Panc1 (cell line): Measurements from ENCODE around the gene OR1J4. TPM values are rescaled to one million over a fixed set of nuclear protein-coding genes. Genes with fewer than 3 reads are reported as not detected.

Experiments used
- ATAC-seq: fragments of 200-7000 bp; cut with Tn5 transposase; 2 replicates; pipeline ENCODE4 v1.9.1; 2020; ENCODE audit warnings: mild to moderate bottlenecking, moderate library complexity
- BruUV-seq: library from RNA; stranded (reverse); fragments of 400-500 nt; replicated peaks from 2 replicates; lab custom pipeline; 2021; lab: Mats Ljungman, UMichigan
- CTCF ChIA-PET: fragments of 300-600 bp; sonication (Branson Sonifier 250); formaldehyde crosslinking; loops from one replicate; lab custom pipeline; 2022; ENCODE audit warnings: antibody characterized with exemption; lab: Charles Lee
- POLR2A ChIA-PET: fragments of 300-600 bp; sonication (Branson Sonifier 250); formaldehyde crosslinking; loops from one replicate; lab custom pipeline; 2022; ENCODE audit warnings: antibody characterized with exemption; lab: Charles Lee
- DNase-seq: peaks from one replicate; pipeline ENCODE4 v3.0.0-alpha.2; 2010; ENCODE audit warnings: low read depth, low spot score
- H3K27ac ChIP-seq: 2 replicates; pipeline ENCODE4 v1.5.1; 2011; ENCODE audit warnings: mild to moderate bottlenecking, low read length, inconsistent platforms
- H3K27me3 ChIP-seq: fragments of 200-500 bp; sonication (Bioruptor generic); 2 replicates; pipeline ENCODE4 v1.6.0; 2014; ENCODE audit warnings: low read length, inconsistent platforms; ENCODE audit not compliant: control insufficient read depth, insufficient read depth
- H3K36me3 ChIP-seq: fragments of 200-500 bp; sonication (Bioruptor generic); 2 replicates; pipeline ENCODE4 v1.5.1; 2014; ENCODE audit warnings: inconsistent platforms, mild to moderate bottlenecking, low read length, moderate library complexity; ENCODE audit not compliant: control insufficient read depth, insufficient read depth
- H3K4me1 ChIP-seq: 2 replicates; pipeline ENCODE4 v1.5.1; 2011; ENCODE audit warnings: inconsistent platforms, mild to moderate bottlenecking, low read length, moderate library complexity; ENCODE audit not compliant: control insufficient read depth, insufficient read depth
- H3K4me3 ChIP-seq, 2 experiments: 2 replicates each; pipeline ENCODE4 v1.5.1; 2011 to 2012; ENCODE audit warnings: low read depth in 2 of 2, low read length in 2 of 2, mild to moderate bottlenecking in 2 of 2, inconsistent platforms in 1 of 2, moderate library complexity in 1 of 2
- H3K9me3 ChIP-seq: fragments of 200-500 bp; sonication (Bioruptor generic); 2 replicates; pipeline ENCODE4 v1.5.1; 2014; ENCODE audit warnings: low read depth, mild to moderate bottlenecking, inconsistent platforms, low read length, moderate library complexity; ENCODE audit not compliant: control insufficient read depth, insufficient read depth
- POLR2AphosphoS5 ChIP-seq: IDR thresholded peaks from 2 replicates; pipeline ENCODE4 v1.6.1; 2012; ENCODE audit warnings: mild to moderate bottlenecking, low read depth, low read length, moderate library complexity
- SIN3A ChIP-seq: IDR thresholded peaks from 2 replicates; pipeline ENCODE4 v1.6.1; 2012; ENCODE audit warnings: low read depth, mild to moderate bottlenecking, low read length, moderate library complexity, borderline replicate concordance; ENCODE audit not compliant: insufficient read depth
- TCF7L2 ChIP-seq: IDR thresholded peaks from 2 replicates; pipeline ENCODE4 v1.6.1; 2011; ENCODE audit warnings: mild to moderate bottlenecking, low read depth, low read length, inconsistent platforms
- in situ Hi-C: cut with HindIII; loops from 2 replicates; pipeline ENCODE4 v1.10.0; 2016; ENCODE audit warnings: low sequenced_read_pairs, low pct_unique_long_range_greater_than_20kb
- intact Hi-C: fragments of 100-400 bp; cut with micrococcal nuclease; formaldehyde crosslinking; loops from one replicate; pipeline ENCODE4 v1.10.0; 2022; ENCODE audit not compliant: unreplicated experiment
- total RNA-seq: library from RNA; stranded (reverse); gene quantifications from one replicate; pipeline ENCODE4 v1.2.1, GENCODE V29; 2021; ENCODE audit not compliant: unreplicated experiment
- TF ChIP-seq, protein P1 (sequence below): fragments of 450-650 bp; IDR thresholded peaks from 2 replicates; pipeline ENCODE4 v1.5.1; 2017; ENCODE audit warnings: mild to moderate bottlenecking
- TF ChIP-seq, protein P2 (sequence below), 2 experiments: IDR thresholded peaks; 2 replicates each; pipeline ENCODE4 v1.6.1; 2011 to 2012; ENCODE audit warnings: low read depth in 2 of 2, control low read depth in 1 of 2, low read length in 1 of 2, mild to moderate bottlenecking in 1 of 2, moderate library complexity in 1 of 2; ENCODE audit not compliant: insufficient read depth in 1 of 2

Gene OR1J4
- total RNA-seq, 1 experiment from 2014 or later, result not detected

- POLR2A ChIA-PET, result no interaction called here
- no peaks in the 10 kb centered on the region for H3K36me3 ChIP-seq
- TF ChIP-seq POLR2AphosphoS5 (no peak), SIN3A (no peak), TCF7L2 (no peak)
- TF ChIP-seq, protein P1, sequence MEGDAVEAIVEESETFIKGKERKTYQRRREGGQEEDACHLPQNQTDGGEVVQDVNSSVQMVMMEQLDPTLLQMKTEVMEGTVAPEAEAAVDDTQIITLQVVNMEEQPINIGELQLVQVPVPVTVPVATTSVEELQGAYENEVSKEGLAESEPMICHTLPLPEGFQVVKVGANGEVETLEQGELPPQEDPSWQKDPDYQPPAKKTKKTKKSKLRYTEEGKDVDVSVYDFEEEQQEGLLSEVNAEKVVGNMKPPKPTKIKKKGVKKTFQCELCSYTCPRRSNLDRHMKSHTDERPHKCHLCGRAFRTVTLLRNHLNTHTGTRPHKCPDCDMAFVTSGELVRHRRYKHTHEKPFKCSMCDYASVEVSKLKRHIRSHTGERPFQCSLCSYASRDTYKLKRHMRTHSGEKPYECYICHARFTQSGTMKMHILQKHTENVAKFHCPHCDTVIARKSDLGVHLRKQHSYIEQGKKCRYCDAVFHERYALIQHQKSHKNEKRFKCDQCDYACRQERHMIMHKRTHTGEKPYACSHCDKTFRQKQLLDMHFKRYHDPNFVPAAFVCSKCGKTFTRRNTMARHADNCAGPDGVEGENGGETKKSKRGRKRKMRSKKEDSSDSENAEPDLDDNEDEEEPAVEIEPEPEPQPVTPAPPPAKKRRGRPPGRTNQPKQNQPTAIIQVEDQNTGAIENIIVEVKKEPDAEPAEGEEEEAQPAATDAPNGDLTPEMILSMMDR, result no peak
- TF ChIP-seq, protein P2, sequence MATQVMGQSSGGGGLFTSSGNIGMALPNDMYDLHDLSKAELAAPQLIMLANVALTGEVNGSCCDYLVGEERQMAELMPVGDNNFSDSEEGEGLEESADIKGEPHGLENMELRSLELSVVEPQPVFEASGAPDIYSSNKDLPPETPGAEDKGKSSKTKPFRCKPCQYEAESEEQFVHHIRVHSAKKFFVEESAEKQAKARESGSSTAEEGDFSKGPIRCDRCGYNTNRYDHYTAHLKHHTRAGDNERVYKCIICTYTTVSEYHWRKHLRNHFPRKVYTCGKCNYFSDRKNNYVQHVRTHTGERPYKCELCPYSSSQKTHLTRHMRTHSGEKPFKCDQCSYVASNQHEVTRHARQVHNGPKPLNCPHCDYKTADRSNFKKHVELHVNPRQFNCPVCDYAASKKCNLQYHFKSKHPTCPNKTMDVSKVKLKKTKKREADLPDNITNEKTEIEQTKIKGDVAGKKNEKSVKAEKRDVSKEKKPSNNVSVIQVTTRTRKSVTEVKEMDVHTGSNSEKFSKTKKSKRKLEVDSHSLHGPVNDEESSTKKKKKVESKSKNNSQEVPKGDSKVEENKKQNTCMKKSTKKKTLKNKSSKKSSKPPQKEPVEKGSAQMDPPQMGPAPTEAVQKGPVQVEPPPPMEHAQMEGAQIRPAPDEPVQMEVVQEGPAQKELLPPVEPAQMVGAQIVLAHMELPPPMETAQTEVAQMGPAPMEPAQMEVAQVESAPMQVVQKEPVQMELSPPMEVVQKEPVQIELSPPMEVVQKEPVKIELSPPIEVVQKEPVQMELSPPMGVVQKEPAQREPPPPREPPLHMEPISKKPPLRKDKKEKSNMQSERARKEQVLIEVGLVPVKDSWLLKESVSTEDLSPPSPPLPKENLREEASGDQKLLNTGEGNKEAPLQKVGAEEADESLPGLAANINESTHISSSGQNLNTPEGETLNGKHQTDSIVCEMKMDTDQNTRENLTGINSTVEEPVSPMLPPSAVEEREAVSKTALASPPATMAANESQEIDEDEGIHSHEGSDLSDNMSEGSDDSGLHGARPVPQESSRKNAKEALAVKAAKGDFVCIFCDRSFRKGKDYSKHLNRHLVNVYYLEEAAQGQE (IDR thresholded peaks at IDR 0.05; ENCODE audit: insufficient read depth in 1 of 2, low read depth in 2 of 2, low read length in 1 of 2), result no peak
- no TSS peak for BruUV-seq
- CTCF ChIA-PET, result interaction anchor here (0.6 kb wide), 1 partner anchor 261 kb away, joined by 3 read pairs; no protein-coding TSS in a partner anchor
- no peaks in the 10 kb centered on the region for H3K9me3 ChIP-seq
- H3K4me1 ChIP-seq, result no peaks in the 10 kb centered on the region
- no peak overlapping the region for H3K27ac ChIP-seq
- DNase-seq, result no peak
- ATAC-seq, result no peak
- no peak overlapping the region for H3K4me3 ChIP-seq
- in situ Hi-C loops, result no loop called here
- peaks cover 4% of the 10 kb centered on the region; the same call in 1 of the 2 replicates for H3K27me3 ChIP-seq
- intact Hi-C loops, result no loop called here
These were observed 32.4 kb downstream of the OR1J4 start for GRCh38 chr9:122551371-122551770.

DNA sequence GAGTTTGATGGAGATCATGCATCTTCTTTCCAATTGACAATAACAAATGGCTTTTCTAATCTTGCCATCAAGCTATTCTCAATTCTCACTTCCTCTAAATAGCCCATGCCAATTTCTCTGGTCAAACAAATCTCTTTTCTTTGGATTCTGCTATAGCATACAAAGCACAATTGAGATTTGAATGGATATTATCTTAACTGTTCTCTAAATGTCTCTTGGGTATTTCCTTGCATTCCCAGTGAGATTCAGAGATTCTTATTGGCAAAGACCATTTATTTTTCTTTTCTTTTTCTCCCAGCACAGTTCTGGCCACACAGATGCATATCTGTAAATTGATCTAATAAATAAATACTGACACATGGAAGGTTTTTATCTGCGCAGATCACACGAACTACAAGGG is 33.9 kb downstream of the OR1J4 start, which contains the start of gene OR1N2:
Gene OR1N2 (plus strand): TSS at position 301 of the 400 bp plus-strand sequence. CDS start 100 bp downstream, outside the sequence.
- intact Hi-C loops (no loop called here), in situ Hi-C loops (no loop called here)
- no TSS peak for BruUV-seq
- Histone ChIP-seq H3K27ac (no peak within 1 kb of the TSS), H3K4me1 (no peaks in the 10 kb centered on the region), H3K36me3 (no peaks in the 10 kb centered on the region), H3K27me3 (peaks cover 4% of the 10 kb centered on the region; the same call in 1 of the 2 replicates), H3K9me3 (no peaks in the 10 kb centered on the region), H3K4me3 (no peak within 1 kb of the TSS)
- POLR2A ChIA-PET, result no interaction called here
- DNase-seq (no peak), ATAC-seq (no peak)
- CTCF ChIA-PET, result no interaction called here
- TF ChIP-seq TCF7L2 (no peak), POLR2AphosphoS5 (no peak), SIN3A (no peak)
- TF ChIP-seq, protein P2 (IDR thresholded peaks at IDR 0.05; ENCODE audit: insufficient read depth in 1 of 2, low read depth in 2 of 2, low read length in 1 of 2), result no peak
- TF ChIP-seq, protein P1, result no peak
